NCI-H2029 (cell line): Measurements from ENCODE around the gene KLC3.
"Not testable (repeated sequence)": the region's sequence is repeated elsewhere in the genome, so short reads cannot be mapped to it uniquely, and the experiment has no call there.

Experiments used
- DNase-seq: peaks from one replicate; lab custom pipeline; 2025; lab: John Stamatoyannopoulos, UW

The KLC3 gene

GRCh38 chr19:45315304-45315703, 25.2 kb upstream of the KLC3 start:
- no peak for DNase-seq

DNA sequence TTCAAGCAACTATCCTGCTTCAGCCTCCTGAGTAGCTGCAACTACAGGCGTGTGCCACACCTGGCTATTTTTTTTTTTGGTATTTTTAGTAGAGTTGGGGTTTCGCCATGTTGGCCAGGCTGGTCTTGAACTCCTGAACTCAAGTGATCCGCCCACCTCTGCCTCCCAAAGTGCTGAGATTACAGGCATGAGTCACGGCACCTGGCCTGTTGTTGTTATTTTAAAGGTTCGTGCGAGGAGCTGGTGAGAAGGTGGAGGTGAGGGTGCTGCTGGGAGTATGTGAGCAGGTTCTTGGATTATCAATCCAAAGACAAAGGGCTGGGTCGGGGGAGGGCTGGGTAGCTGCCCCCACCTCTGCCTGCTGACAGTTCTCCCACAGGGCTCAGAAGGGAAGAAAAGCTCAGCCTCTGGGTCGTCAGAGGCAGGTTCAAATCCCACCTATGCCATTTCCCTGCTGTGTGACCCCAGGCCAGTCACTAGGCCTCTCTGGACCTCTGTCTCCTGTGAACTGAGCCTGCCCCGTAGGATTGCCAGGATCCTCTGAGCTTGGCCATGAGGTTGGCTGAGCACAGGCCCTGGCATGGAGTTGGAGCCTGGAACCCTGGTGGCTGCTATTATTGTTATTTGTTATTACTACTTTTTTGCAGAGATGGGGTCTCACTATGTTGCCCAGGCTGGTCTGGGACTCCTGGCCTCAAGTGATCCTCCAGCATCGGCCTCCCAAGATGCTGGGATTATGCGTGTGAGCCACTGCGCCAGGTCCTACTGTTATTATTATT, 19.4 kb upstream of the KLC3 start:
- DNase-seq, result no peak

- no peak for DNase-seq
Measured at GRCh38 chr19:45321848-45322247, 18.7 kb upstream of the KLC3 start.

DNA sequence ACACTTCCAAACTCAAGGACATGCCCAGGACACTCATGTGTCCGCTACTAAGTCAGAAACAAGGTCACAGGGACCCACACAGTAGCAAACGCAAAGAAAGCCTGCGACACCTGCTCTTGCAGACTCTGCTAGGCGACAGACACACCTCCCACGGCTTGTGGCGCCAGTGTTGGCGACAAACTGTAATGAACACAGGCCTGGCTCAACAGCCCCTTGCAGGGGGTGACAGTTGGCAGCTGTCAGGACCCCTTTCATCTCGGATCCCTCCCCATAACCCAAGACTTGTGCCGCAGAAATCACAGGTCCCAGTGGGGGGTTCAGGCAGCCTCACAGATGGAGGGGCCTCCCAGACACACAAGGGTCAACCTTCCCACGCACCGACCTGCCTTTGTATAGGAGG, 18.2 kb upstream of the KLC3 start:
- no peak for DNase-seq

DNA sequence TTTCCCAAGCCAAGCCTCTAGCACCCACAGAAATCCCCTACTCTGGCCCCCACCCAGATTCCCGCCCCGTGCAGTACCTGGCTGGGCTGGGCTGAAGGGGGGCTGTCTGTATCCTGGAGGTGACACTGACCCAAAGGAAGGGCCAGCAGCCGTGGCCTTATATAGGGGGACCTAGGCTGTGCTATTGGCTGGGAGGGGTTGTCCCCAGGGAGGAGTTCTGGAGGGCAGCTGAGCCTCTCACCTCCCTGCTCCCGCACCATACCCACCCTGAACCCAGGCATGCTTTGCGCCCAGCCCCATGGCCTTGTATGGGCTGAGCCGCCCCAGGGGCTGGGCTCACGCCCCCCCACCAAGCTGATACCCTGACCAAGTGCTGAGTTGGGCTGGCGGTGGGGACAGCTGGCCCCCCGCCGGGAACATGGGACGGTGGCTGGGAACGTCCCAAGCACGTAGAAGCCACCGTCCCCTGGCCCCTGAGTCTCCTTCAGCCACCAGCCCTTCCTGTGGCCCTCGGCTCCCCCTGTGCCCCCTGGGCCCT, 17.7 kb upstream of the KLC3 start, which contains the start of gene CKM:
Gene CKM (minus strand): TSS at position 132 of the 538 bp plus-strand sequence. CDS start 3,162 bp downstream, outside the sequence.
- no peak for DNase-seq

DNA sequence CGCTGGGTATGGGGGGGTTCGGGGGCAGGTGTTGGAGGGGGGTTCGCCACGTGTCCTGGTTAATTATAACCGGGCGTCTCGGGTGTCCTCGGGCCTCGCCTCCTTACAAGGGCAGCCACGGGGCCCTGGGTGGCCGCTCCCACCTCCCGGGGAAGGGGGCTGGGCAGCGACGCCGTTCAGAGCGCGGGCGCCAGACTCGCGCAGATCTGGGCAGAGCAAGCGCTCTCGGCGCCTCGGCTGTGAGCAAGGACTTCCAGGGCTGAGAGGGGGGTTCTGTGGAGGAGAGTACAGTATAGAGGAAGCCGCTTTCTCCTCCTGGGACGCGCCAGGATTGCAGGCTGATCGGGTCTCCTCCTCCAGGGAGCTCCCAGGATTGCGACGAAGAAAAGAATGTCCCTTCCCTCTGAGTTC, 16.9 kb upstream of the KLC3 start:
- DNase-seq, result no peak

GRCh38 chr19:45324349-45324907, 16.1 kb upstream of the KLC3 start:
- DNase-seq, result no peak

DNA sequence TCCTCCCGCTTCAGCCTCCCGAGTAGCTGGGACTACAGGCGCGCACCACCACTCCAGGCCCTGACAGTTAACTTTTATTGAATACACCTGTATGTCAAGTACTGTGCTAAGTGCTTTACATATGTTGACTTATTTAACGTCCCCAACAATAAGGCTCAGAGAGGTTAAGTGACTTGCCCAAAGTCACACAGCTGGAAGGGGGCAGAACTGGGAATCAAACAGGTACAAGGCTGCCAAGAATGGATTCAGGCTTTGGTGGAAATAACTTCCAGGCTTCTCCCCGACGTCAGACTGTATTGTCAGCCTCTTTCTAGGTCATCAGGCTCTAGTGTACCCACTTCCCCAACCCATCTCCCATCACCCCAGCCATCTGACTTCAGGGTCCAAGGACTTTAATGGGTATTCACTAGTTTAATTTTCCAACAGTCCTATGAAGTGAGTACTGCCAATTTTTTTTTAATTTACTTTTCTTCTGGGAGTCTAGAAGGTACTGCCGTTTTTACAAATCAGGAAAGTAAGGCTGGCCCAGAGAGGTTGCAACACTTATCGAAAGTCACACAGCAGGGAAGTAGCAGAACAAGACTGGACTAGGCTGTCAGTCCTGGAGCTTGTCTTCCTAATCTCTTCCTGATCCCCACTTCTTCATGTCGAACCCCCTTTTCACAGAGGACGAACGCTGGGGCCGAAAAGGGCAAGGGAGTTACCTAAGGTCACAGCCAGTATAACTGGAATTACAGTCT, 13.0 kb upstream of the KLC3 start:
- DNase-seq, result no peak

DNA sequence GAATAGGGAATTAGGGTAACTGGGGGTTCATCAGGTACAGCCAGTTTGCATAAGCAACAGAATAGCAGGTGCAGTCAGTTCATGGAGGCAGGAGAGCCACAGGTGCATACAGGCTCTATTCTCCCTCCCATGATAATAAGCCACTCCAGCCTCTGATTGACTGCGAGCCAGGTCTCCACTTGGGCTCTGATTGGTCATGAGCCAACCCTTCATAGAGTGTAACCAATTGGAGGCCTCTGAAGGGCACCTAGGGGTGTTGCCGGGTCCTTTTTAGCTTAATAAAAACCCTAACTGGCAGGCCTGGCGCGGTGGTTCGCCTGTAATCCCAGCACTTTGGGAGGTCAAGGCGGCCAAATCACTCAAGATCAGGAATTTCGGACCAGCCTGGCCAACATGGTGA, 9.1 kb upstream of the KLC3 start:
- DNase-seq, result peak; percentile 27

DNA sequence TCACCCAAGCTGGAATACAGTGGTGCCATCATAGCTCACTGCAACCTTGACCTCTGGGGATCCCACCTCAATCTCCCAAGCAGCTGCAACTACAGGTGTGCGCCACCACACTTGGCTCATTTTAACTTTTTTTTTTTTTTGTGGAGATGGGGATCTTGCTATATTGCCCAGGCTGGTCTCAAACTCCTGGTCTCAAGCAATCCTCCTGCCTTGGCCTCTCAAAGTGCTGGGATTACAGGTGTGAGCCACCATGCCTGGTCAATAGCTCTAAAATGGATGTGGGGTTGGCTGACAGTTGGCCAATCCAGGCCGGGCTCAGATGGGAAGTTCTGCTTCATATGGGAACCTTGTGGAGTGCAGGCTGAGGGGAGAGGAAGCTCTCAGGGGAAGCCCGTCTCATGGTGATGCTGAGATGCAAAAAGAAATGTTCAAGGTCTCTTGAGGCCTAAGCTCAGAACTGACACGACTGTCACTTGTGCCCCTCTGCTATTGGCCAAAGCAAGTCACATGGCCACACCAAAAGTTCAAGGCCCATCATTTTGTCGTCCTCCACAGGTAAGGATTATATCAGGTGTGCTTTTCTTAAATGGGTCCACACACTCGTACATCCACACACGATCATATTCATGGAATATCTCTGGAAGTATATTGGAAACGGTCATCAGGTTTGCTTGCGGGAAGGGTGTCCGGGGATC, 6.8 kb upstream of the KLC3 start:
- no peak for DNase-seq

- DNase-seq, result not testable (repeated sequence)
Measured at GRCh38 chr19:45334881-45335280, 5.7 kb upstream of the KLC3 start.

DNA sequence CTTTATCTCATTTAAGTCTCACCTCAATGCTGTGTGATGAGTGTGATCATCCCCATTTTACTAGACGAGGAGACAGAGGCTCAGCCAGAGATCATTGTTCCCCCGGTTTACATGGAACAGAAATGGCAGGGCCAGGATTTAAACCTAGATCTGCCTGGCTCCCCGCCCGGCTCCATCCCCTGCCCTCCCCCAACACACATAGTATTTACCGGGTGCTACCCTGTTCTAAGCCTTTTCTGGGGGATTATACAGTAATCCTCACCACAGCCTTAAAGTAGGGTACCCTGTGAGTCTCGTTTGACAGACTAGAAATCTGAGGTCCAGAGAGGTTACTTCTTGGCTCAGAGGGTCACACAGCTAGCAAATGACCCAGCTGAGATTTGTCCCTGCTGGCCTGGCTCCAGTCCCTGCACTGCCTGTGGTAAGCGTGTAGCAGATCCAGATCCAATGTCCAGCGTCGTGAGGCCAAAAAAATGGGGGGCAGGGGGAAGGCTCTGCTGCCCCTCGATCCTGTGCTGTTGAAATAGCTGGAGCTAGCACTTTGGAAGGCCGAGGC, 3.8 kb upstream of the KLC3 start:
- no peak for DNase-seq

DNA sequence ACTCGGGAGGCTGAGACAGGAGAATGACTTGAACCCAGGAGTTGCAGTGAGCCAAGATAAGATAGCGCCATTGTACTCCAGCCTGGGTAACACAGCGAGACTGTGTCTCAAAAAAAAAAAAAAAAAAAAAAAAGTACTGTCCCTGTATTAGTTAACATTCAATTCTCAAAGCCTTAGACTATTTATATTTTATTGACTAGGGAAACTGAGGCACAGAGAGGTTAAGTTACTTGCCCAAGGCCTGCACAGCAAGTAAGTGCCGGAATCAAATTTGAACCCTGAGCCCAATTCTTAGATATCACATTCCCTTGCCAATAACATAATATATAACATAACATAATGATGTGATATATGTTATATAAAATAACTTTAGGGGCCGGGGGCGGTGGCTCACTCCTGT, 921 bp upstream of the KLC3 start:
- no peak for DNase-seq

DNA sequence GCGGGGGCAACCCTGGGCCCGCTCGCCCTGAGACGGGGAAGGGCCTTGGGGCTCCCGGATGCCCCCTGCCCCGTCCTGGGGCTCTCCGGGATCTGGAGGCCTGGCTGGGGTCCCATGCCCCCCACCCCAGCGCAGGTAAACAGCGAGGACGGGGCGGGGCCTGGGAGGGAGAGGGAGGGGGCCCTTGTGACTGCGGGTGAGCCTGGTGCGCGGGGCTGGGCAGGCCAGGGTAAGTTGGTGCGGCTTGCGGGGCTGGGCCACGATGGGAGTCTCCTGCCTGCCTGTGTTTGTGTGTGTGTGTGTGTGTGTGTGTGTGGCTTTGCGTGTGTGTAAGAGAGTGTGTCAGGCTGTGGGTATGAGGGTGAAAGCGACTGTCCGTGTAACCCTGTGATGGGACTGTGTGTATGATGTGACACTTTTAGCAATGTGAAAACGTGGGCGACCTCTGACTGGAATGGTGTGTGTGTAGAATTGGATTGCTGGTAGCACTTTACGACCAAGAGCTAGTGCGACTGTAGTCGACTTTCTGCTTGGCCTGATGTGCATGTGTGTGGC, 426 bp downstream of the KLC3 start:
- no peak for DNase-seq

GRCh38 chr19:45342911-45343310, 2.4 kb downstream of the KLC3 start:
- DNase-seq, result no peak

- no peak for DNase-seq
Measured at GRCh38 chr19:45344621-45345505, 4.3 kb downstream of the KLC3 start.

GRCh38 chr19:45345506-45345860, 4.9 kb downstream of the KLC3 start:
- DNase-seq, result no peak

GRCh38 chr19:45346449-45346848, 5.9 kb downstream of the KLC3 start:
- DNase-seq, result no peak

DNA sequence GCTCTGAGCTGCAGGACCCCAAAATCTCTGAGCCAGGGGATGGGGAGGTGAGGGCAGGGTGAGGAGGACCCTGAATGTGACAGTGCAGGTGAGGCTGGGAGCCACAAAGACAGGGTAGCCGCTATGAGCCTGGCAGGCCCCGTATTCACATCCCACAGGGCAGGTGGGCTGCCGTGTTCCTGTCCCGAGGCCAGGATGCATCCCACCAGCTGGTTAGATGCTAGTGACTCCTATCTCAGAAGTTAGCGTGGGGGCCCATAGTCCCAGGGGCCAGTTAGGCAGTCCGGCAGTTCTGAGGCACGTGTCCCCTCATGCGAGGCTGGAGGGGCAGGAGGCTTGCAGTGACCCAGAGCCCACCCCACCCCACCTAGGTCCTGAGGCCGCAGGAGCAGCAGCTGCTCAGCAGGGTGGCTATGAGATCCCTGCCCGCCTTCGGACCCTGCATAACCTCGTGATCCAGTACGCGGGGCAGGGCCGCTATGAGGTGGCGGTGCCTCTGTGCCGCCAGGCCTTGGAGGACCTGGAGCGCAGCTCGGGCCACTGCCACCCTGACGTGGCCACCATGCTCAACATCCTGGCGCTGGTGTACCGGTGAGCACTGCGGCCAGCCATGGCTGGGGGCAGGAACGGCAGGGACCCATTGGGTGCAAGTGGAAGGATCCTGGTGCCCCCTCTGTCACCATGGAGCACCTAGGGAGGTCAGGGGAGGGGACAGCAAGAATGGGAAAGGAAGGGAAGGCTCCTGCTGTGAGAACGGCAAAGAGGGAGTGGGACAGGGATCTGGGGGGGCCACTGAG, 7.2 kb downstream of the KLC3 start:
- no peak for DNase-seq
